K562 treated with DMSO at 1 percent for 4 hours (cell line): ENCODE results near the gene RDX. TPM values are rescaled to one million over a fixed set of nuclear protein-coding genes. Genes with fewer than 3 reads are reported as not detected.

ENCODE experiments used
- total RNA-seq: library from RNA; unstranded; fragments of 300-600 nt; gene quantifications from 2 replicates; pipeline ENCODE4 v1.2.3, GENCODE V29; 2022; ENCODE audit not compliant: insufficient read depth

The RDX gene
- 28.2 and 37.5 TPM in 2 replicates for total RNA-seq

GRCh38 chr11:110296226-110297075 lies at the start of gene RDX:
Gene RDX, minus strand, starts transcription at chr11:110296614. Its CDS starts 16,922 bp downstream, at chr11:110279692.

Other genes with a start within 250 kb of the RDX start
- gene ZC3H12C, start 203.2 kb downstream of the RDX start, total RNA-seq, result 1.1 and 1.3 TPM in 2 replicates
- 6.6 and 8.2 TPM in 2 replicates for gene FDX1, start 133.3 kb upstream of the RDX start, total RNA-seq